Measurements from ENCODE around the gene KCNK4. TPM values are rescaled to one million over a fixed set of nuclear protein-coding genes. Genes with fewer than 3 reads are reported as not detected.

Gene KCNK4
- total RNA-seq, 1 donor from 2014 or later = not detected

DNA sequence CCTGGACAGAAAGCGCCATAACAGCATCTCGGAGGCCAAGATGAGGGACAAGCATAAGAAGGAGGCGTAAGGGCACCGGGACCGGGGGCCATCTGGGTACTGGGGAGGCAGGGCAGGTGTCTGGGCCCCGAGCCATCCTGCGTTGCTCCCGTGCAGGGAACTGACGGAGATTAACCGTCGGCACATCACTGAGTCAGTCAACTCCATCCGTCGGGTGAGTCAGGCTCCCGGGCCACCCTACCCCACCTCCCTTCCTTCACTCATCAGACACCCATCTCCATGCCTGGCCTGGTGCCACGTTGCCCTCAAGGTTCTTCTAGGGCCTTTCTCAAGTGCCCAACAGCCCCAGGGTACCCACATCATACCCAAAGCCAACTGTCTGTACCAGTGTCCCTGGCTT lies 24.8 kb upstream of the KCNK4 start:
- no peak for DNase-seq
- intact Hi-C loops (cut with micrococcal nuclease) = no loop called here
- ATAC-seq = no peak

DNA sequence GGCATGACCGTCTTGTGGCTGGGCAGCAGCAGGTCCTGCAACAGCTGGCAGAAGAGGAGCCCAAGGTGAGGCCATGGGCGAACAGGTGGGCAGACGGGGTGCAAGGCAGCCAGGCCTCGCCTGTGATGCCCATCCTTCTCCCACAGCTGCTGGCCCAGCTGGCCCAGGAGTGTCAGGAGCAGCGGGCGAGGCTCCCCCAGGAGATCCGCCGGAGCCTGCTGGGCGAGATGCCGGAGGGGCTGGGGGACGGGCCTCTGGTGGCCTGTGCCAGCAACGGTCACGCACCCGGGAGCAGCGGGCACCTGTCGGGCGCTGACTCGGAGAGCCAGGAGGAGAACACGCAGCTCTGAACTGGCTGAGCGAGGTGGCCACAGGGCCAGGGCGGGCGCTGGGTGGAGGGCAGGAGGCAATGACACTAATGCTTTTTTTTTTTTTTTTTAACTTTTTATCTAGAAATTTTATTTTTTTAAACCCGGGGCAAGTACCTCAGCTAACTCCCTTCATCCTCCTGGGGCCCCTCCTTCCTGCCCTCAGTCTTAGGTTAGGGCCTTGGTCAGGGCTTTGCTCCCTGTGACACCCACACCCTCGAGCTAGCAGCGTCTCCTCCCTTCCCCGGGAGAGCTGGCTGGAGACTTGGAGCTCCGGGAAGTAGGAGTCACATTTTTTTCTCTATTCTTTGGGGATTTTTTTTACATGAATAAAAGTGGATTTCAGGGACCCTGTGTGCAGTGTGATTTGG lies 23.7 kb upstream of the KCNK4 start:
- ATAC-seq = no peak
- no peak for DNase-seq
- intact Hi-C loops (cut with micrococcal nuclease) = no loop called here

DNA sequence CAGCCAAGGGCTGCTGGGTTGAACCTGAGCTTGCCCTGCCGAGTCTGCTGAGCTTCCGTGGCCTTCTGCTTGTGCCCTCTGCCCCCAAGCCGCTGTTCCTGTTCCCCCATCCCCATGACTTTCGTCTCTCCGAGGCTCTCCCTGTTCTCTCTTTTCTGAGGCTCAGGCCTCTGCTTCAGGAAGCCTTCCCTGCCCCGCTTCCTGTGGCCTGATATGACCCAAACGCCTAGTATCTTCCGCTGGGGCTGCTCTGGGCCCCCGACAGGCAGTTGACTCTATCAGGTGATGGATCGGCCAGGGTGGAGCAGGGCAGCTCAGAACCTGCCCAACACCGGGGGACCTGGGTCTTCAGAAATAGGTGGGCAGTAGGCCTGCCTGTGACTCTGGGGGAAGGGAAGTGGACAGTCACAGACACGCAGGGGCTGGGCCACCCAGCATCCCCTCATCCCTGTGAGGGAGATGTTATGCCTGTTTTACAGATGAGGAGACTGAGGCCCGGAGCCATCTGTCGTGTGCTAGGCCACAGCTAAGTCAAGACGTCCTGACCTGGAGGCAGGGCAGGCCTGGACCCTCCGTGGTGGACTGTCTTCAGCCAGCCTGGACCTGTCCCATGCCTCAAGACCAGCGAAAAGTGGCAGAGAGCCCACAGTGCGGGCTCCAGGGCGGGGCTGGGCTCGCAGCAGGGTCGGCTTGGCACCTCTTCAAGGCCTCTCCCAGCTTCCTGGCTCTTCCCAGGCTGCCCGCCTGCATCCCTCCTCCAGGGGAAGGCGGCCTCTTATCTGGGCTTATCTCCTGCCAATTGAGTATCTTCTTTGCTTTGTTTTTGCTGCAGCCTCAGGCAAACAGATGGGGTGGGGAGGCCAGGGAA lies 22.8 kb upstream of the KCNK4 start:
- intact Hi-C loops (cut with micrococcal nuclease) = no loop called here
- DNase-seq (peak; percentile 76), ATAC-seq (peak; percentile 0)

DNA sequence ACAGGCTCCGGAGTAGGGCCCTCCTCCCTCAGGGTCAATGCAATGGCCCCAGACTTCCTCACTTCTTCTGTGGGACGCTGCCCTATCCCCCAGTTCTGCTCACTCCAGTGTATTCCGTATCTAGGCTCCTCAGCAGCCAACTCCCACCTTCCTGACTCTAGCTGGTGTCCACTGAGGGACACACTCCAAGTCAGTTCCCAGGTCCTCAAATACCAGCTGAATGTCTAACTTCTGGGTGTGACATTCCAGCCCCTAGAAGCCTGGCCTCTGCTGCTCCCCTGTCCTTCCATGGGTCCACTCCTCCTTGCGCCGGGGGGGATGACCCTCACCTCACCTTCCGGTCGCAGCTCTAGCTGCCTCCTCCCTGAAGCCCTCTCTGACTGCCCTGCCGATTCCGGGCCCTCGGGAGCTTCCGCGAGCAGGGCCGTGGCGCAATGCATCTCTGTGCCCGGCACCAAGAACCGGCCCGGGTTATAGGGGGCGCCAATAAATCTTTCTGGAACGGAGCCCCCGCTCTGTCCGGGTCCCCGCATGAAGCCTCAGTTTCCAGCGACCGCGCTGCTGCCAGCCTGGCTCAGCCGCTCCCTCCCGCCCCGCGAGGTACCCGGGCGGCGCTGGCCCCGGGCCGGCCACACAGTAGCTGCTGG lies 22.1 kb upstream of the KCNK4 start:
- intact Hi-C loops (cut with micrococcal nuclease) = no loop called here
- ATAC-seq = peak; percentile 22

DNA sequence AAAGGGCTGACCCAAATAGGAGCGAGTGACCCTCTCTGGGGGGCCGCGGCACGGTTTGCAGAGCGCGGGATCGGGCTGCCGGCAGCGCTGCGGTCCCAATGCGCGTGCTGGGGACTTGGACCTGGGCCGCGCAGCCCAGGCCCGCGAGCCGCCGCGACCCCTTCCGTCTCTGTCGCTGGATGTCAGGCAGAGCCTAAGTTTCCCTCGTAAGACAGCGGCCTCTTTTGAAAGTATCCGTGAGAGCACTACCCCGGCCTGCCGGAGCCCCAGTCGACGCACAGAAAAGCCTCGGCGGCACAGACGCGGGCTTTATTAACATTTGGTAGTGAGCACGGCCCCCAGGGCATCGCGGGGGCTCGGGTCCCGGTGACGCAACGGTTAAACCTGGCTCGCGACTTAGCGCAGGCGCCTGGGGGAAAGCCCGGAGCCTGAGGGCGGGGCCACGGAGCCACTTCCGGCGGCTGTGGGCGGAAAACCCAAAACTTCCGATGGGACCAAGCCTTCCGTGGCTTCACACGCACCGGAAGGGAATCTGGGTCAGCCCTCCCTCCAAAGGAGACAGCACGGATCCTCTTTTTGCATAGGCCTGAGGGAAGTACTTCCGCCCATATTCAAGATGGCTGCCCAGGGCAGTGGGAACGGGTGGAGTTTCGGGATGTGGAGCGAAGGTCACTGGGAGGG lies 21.4 kb upstream of the KCNK4 start:
- ATAC-seq (peak; percentile 85), DNase-seq (peak; percentile 98)
- intact Hi-C loops (cut with micrococcal nuclease) = no loop called here

More for the DNA sequence above, 22.1 kb upstream of the KCNK4 start:
- DNase-seq = peak; percentile 81

DNA sequence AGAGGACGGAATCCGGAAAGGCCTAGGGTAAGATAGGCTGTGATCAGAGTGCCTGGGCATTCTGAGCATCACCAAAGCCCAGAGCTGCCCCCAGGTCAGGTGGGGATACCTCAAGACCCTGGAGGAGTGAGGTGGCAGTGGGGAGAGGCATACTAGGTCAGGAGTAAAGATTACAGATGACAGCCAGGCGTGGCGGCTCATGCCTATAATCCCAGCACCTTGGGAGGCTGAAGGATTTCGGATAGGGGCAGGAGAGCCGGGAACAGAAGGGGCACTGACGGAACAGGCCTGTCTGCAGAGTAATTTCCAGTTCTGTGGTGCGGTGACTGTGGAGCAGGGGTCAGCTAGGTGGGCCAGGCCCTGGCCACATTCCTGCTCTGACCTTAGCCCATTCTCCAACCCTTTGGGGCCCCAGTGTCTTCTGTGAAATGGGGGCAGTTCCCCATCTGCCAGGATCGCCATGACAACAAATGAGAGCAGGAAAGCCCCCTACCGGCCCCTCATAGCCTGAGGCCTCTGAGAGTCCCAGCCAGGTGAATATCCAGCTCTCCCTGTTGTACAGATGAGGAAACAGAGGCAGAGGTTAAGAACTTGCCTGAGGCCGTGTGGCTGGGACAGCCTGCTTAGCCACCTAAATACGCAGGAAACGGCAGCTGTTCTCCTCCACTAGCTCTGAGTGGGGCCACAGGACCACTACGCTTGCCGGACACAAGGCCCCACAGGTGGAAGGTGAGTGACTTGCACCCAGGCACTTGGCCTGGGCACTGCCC lies 15.9 kb upstream of the KCNK4 start:
- no peak for DNase-seq
- intact Hi-C loops (cut with micrococcal nuclease) = no loop called here
- no peak for ATAC-seq

DNA sequence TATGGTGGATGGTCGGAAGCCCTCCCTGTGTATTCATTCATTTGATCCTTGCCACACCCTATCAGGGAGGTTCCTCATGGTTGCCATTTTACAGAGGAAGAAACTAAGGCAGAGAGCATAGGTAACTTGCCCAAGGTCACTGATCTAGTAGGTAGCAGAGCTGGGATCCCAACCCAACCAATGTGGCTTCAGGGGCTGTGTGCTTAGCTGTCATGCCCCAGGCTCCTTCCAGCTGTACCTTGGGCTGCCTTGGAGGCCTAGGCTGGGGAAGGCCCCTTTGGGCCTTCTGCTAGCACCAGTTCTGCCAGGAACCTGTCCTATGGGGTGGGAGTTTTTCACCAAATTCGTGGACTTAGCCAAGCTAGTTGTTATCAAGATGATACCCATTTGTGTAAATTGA lies 15.3 kb upstream of the KCNK4 start:
- no peak for ATAC-seq
- intact Hi-C loops (cut with micrococcal nuclease) = no loop called here

DNA sequence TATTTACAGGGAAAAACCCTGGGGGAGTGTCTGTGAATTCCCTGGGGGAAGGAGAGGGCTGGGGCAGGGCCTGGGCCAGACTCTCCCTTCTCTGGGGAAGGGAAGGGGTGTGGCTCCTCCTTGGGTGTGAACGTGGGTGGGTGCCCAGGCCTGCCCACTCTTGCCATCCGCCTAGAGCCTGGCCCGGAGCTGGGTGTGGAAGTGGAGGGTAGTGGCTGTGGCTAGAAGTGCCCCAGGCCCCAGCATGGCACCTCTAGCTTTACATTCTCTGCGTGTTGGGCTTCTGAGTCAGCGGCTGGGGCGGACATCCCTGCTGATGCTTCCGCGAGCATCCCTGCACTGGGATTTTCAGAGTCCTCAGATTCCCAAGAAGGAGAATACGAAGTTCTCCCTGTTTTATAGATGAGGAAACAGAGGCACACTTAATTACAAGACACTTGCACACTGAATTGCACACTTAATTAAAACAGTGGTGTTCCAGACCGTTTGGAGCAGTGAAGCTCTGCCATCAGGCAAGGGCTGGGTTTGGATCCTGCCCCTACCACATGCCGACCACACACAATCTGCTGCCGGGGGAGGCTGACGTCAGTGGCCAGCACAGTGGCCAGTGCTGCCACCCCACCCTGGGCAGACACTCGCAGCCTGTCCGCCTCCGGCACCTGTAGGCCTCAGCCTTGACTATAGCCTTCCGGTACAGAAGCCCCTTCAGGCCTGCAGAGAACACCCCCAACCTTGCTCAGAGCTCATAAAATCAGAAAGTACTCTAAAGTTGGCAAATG lies 14.3 kb upstream of the KCNK4 start:
- intact Hi-C loops (cut with micrococcal nuclease) = no loop called here
- no peak for ATAC-seq
- DNase-seq = no peak

More for the DNA sequence above, 15.3 kb upstream of the KCNK4 start:
- no peak for DNase-seq

DNA sequence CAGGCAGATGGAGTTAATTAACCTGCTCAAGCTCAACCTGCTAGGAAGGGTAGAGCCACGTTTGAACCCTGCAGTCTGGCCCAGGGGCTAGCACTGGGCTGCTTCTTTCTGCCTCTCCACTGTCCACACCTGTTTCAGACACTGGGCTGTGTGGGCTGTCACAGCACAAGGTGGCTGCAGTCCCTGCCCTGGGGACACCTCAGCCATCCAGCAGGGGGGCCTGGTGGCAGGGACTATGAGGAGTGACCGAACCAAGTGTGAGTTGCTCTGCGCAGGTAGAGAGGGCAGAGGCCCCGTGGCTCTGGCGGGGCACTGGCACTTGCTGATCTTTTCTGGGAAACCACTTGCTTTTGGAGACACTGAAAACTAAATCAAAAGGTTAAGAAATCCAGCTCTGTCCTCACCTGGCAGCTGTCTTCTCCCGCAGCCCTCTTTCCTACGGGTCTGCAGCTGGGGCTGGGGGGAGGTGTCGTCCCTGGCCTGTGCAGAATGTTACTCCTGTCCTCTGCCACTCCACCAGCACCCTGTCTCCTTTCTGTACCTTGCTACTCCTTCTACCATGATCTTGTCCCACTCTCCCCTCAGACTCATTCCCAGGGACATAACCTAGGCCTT lies 12.4 kb upstream of the KCNK4 start:
- ATAC-seq (no peak), DNase-seq (no peak)
- intact Hi-C loops (cut with micrococcal nuclease) = no loop called here

DNA sequence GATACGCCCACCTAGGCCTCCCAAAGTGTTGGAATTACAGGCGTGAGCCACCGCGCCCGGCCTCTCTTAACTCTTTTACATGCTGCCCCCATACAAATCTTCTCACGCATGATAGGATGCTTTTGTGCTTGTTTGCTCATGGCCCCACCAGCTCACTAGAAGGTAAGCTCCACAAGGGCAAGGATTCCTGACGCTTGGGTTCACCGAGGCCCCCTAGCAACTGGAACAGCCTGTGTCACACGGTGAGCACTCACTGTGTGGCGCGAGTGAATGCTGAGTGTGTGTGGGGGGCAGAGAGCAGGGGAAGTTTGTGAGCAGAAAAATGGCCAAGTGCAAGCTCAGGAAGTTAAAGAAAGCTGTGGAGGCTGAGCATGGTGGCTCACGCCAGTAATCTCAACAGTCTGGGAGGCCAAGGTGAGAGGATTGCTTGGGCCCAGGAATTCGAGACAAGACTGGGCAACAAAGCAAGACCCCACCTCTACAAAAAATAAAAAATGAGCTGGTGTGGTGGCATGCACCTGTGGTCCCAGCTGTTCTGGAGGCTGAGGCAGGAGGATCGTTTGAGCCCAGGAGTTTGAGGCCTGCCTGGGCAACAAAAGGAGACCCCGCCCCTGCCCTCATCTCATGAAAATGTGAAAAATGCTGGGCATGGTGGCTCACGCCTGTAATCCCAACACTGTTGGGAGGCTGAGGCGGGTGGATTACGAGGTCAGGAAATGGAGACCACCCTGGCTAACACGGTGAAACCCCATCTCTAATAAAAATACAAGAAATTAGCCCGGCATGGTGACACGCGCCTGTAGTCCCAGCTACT lies 8.9 kb upstream of the KCNK4 start:
- ATAC-seq (no peak), DNase-seq (no peak)
- intact Hi-C loops (cut with micrococcal nuclease) = no loop called here

DNA sequence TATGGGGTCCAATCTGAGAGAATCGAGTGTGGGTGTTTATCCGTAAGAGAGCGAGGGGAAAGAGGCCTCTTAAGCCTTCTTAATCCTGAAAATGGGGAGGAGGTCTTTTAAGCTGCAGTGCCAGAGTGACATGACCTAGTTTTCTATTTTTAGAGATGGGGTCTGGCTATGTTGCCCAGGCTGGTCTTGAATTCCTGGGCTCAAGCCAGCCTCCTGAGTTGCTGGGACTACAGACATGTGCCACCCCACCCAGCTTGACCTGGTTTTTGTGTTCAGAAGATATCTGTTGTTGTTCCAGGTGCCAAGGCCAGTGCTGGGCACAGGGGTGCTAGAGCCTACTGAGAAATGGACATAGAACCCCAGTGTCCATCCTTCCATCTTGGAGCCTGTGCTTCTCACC lies 8.0 kb upstream of the KCNK4 start:
- intact Hi-C loops (cut with micrococcal nuclease) = no loop called here

DNA sequence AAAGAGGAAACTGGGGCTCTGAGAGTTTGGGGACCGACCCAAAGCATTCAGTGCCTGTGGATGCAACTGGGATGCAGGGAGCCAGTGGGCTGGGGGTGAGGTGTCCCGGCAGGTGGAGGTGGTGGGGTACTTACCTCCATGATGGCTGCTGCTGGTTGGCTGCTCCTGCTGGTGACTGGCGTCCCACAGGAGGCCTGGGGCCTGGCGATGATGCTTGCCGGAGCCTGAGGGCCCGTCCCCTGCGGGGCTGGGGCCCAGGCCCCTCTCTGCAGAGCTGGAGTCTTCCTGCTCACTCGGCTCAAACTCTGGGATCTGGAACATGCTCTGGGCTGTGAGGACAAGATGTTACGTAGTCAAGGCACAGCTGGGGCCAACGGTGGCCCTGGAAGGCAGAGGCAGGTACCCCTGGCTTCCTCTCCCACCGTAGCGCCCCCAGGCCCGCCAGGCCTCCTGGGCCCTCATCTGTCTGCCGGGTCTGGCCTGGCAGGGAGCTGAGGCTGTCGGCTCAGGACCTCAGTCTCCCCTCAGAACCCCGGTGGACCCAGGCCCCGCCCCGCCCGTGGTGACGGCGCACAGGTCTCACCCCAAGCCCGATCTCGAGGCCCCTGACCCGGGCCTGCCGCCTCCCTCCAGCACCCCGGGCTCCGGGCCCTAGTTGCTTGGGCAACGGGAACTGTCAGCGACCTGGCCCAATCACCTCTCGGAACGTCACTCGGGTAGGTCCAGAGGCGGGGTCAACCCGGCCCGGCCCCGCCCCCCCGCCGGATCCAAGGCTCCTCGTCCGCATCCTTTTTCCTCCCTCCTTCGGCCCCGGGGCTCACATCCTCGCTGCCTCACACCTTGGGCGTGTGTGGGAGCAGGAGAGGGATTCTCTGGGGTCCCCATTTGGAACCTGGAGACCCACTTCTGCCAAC lies 6.8 kb upstream of the KCNK4 start, which contains the start of gene BAD:
TSS of gene BAD (minus strand) at position 618 of the 914 bp plus-strand sequence. CDS start at position 321, 297 bp downstream.
- intact Hi-C loops (cut with micrococcal nuclease) = no loop called here
- DNase-seq (peak; percentile 97), ATAC-seq (peak; percentile 90)

More for the DNA sequence above, 8.0 kb upstream of the KCNK4 start:
- DNase-seq (no peak), ATAC-seq (no peak)

DNA sequence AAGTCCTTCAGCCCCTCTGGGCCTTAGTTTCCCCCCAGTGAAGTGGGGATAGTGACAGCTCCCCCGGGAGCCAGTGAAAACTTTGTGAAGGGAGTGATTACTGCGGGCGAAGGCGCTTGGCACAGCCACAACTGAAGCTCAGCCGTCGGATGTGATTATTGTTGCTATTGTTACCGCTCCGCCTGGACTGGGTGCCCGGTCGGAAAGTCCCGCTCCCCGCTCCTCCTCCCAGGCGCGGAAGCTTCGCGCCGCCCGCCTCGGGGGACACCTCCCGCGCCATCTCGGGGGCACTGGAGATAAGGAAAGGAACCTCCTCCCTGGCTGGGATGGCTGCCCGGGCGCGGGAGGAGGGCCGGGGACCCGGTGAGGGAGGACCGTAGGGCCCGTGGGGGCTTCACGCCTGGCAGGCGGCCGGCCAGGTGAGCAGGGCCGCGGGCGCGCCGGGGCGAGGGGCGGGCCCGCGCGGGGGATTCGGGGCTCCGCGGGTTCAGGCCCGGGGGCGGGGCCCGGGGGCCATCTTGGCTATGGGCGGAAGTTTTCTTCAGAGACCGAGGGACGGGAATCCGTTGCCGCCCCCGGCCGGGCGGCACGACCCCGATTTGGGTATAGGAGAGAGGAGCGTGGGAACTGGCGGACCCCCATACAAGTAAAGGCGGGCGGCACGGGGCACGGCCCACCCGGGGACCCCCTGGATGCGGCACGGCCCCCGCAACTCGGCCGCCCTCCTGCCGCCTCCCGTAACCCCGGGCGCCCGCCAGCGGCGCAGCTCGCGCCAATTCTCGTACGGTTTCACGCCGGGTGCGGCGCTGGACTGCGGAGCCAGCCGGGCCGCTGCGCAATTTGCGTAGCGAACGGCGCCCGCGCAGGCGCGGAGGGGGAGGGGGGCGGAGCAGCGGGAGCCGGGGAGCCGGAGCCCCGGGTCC lies 5.9 kb upstream of the KCNK4 start, which contains the start of gene GPR137:
TSS of gene GPR137 (plus strand) at position 887 of the 923 bp plus-strand sequence. CDS start 677 bp downstream, outside the sequence.
- intact Hi-C loops (cut with micrococcal nuclease) = no loop called here
- peak; percentile 93 for DNase-seq
- peak; percentile 80 for ATAC-seq

All from left ventricle myocardium superior (tissue), 1 donor.